Adrenal gland (tissue), 12 donors: ENCODE measurements around the gene NXPH3. TPM values are rescaled to one million over a fixed set of nuclear protein-coding genes. Genes with fewer than 3 reads are reported as not detected.

ENCODE experiments used
- DNase-seq, 7 donors: peaks; one replicate each; pipeline ENCODE4 v3.0.0-alpha.2; 2019 to 2020
- H3K27ac ChIP-seq, 5 donors: fragments of 200-600 bp; sonication (generic) in 4 of 5; 1 replicate in 3 of 5; 2 replicates in 2 of 5; pipeline versions ENCODE4 v1.5.1 to v1.8.0; 2016 to 2020; ENCODE audit warnings: mild to moderate bottlenecking in 1 of 5
- H3K27me3 ChIP-seq: fragments of 200-600 bp; 2 replicates; pipeline ENCODE4 v1.8.0; 2021
- H3K36me3 ChIP-seq, 2 donors: fragments of 200-600 bp; replicated peaks in 1 of 2; 1 replicate in 1 of 2; 2 replicates in 1 of 2; pipeline versions ENCODE4 v1.5.1 to v1.8.0; 2018 to 2022
- H3K4me1 ChIP-seq, 2 donors: fragments of 200-600 bp; replicated peaks in 1 of 2; 1 replicate in 1 of 2; 2 replicates in 1 of 2; pipeline versions ENCODE4 v1.5.1 to v1.8.0; 2018 to 2021
- H3K4me3 ChIP-seq, 4 donors: fragments of 200-600 bp; sonication (generic) in 3 of 4; one replicate each; pipeline ENCODE4 v1.5.1; 2016 to 2018
- H3K9me3 ChIP-seq, 3 donors: fragments of 200-600 bp; sonication (generic) in 1 of 3; replicated peaks in 1 of 3; 1 replicate in 2 of 3; 2 replicates in 1 of 3; pipeline versions ENCODE4 v1.5.1 to v1.8.0; 2016 to 2021
- POLR2A ChIP-seq, 2 donors: fragments of 450-650 bp; IDR thresholded peaks; one replicate each; pipeline ENCODE4 v1.6.1; 2017; ENCODE audit warnings: antibody characterized with exemption in 2 of 2, mild to moderate bottlenecking in 2 of 2, moderate library complexity in 1 of 2
- WGBS, 4 donors: extraction: QIAGEN DNeasy Blood & Tissue Kit in 2 of 4; methylation state at CpG; one replicate each; pipeline versions ENCODE4 v1.1.5 to v1.1.7; 2013 to 2017; 5-methylcytosine and 5-hydroxymethylcytosine counted together
- intact Hi-C, 2 donors: fragments of 100-400 bp; cut with DNase I; formaldehyde crosslinking; loops; one replicate each; pipeline versions ENCODE4 v1.14.1 to v1.15.0; 2022 to 2023
- polyA plus RNA-seq, 3 donors: library from polyadenylated mRNA; stranded (reverse); fragments of 200-250 nt in 2 of 3; fragments of 350-450 nt in 1 of 3; fragmentation: Illumina TruSeq in 1 of 3; extraction: RNeasy Lipid Tissue Mini Kit (QIAGEN cat#74804) in 1 of 3; gene quantifications; one replicate each; pipeline ENCODE4 v1.2.3, GENCODE V29; 2013 to 2014
- total RNA-seq, 9 donors: library from RNA; depleted of rRNA in 4 of 9; stranded (reverse); fragments of >200 nt in 4 of 9; fragments of 120-200 nt in 1 of 9; fragmentation: NEBNext Ultra II Directional in 1 of 9; extraction: Animal tissue kit (Norgen Biotek cat#: 25700) in 1 of 9; gene quantifications; one replicate each; pipeline versions ENCODE4 v1.1.0 to v1.2.4, GENCODE V29; 2013 to 2023
- TF ChIP-seq, protein P1 (sequence below), 6 experiments: fragments of 450-650 bp in 4 of 6; fragments of 200-600 bp in 2 of 6; sonication (generic) in 1 of 6; IDR thresholded peaks; 1 replicate in 5 of 6; 2 replicates in 1 of 6; pipeline versions ENCODE4 v1.5.1 to v1.8.0; 2016 to 2021; ENCODE audit warnings: antibody characterized with exemption in 6 of 6, mild to moderate bottlenecking in 2 of 6, moderate library complexity in 1 of 6
- donor health status: healthy with polysubstance abuse.
- donor health status: Bipolar disorder and iron deficiency.
- donor health status: DM: yes; HTN: yes; CAD: no.
- donor health status: DM: no; HTN: no; CAD: no.
- donor health status: DM: no; HTN: no; CAD: no.
- donor health status: DM: yes; HTN: yes; CAD: no.

Gene NXPH3
- total and polyA plus RNA-seq, 12 donors = 0.30 to 6.1 (median 1.2) TPM

GRCh38 chr17:49570540-49571242 lies 5.0 kb upstream of the NXPH3 start:
- intact Hi-C loops = loop anchor here (2.0 to 10.0 kb wide), 4 partner anchors 124 to 424 kb away; partner anchors contain the start of gene DLX3 (in 1 of the 2)

DNA sequence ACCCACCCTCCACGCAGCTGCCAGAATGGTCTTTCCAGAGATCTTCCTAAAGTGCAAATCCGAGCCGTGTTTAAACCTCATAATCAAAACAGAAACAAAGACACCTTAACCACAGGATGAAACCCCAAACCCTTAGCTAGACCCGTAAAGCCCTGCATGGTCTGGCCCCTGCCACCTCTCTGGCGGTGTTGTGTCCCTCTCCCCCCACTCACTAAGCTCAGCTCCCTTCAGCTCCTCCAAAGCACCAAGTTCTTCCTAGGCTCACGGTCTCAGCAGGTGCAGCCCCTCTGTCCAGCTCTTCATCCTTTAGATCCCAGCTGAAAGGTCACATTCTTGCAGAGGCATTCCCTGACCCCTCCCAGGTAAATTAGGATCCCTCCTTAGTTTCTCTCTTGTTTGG lies 4.4 kb upstream of the NXPH3 start:
- intact Hi-C loops = loop anchor here (2.0 to 10.0 kb wide), 4 partner anchors 124 to 424 kb away; partner anchors contain the start of gene DLX3 (in 1 of the 2)
- no peak overlapping the region for H3K27ac ChIP-seq
- peaks cover 8 to 21% of the 10 kb centered on the region in 2 donors for H3K4me1 ChIP-seq
- H3K4me3 ChIP-seq = no peak overlapping the region
- H3K9me3 ChIP-seq = no peaks in the 10 kb centered on the region
- H3K36me3 ChIP-seq = no peaks in the 10 kb centered on the region
- peaks cover 5% of the 10 kb centered on the region for H3K27me3 ChIP-seq
- 60 to 71% (median 68%) methylated on average over 6 of the region's 6 CpGs for WGBS, 4 donors
- no peak for DNase-seq
- TF ChIP-seq POLR2A (IDR thresholded peaks at IDR 0.05) = no peak
- TF ChIP-seq, protein P1, sequence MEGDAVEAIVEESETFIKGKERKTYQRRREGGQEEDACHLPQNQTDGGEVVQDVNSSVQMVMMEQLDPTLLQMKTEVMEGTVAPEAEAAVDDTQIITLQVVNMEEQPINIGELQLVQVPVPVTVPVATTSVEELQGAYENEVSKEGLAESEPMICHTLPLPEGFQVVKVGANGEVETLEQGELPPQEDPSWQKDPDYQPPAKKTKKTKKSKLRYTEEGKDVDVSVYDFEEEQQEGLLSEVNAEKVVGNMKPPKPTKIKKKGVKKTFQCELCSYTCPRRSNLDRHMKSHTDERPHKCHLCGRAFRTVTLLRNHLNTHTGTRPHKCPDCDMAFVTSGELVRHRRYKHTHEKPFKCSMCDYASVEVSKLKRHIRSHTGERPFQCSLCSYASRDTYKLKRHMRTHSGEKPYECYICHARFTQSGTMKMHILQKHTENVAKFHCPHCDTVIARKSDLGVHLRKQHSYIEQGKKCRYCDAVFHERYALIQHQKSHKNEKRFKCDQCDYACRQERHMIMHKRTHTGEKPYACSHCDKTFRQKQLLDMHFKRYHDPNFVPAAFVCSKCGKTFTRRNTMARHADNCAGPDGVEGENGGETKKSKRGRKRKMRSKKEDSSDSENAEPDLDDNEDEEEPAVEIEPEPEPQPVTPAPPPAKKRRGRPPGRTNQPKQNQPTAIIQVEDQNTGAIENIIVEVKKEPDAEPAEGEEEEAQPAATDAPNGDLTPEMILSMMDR (IDR thresholded peaks at IDR 0.05) = no peak

More at GRCh38 chr17:49570540-49571242, 5.0 kb upstream of the NXPH3 start:
- H3K27ac ChIP-seq = peak overlapping the region in 1 of 5 donors; percentile 58
- 60 to 69% (median 67%) methylated on average over 5 to 11 of the region's 11 CpGs for WGBS, 4 donors
- no peaks in the 10 kb centered on the region for H3K9me3 ChIP-seq
- DNase-seq = no peak
- H3K36me3 ChIP-seq = no peaks in the 10 kb centered on the region
- peaks cover 4 to 25% of the 10 kb centered on the region in 2 donors for H3K4me1 ChIP-seq
- no peaks in the 10 kb centered on the region for H3K27me3 ChIP-seq
- TF ChIP-seq, protein P1 (IDR thresholded peaks at IDR 0.05) = no peak
- TF ChIP-seq POLR2A (IDR thresholded peaks at IDR 0.05) = no peak
- H3K4me3 ChIP-seq = no peak overlapping the region

- Histone ChIP-seq H3K4me1 (peaks cover 8 to 18% of the 10 kb centered on the region in 2 donors), H3K27me3 (peaks cover 6% of the 10 kb centered on the region), H3K36me3 (no peaks in the 10 kb centered on the region), H3K27ac (no peak overlapping the region), H3K4me3 (no peak overlapping the region), H3K9me3 (no peaks in the 10 kb centered on the region)
- intact Hi-C loops = loop anchor here (2.0 to 10.0 kb wide), 4 partner anchors 123 to 423 kb away; partner anchors contain the start of gene DLX3 (in 1 of the 2)
- WGBS, 4 donors = 35 to 52% (median 42%) methylated on average over 4 of the region's 4 CpGs
- no peak for DNase-seq
- TF ChIP-seq POLR2A (IDR thresholded peaks at IDR 0.05) = no peak
- TF ChIP-seq, protein P1 (IDR thresholded peaks at IDR 0.05) = no peak
Measured at GRCh38 chr17:49571764-49572163, 3.9 kb upstream of the NXPH3 start.

GRCh38 chr17:49572226-49572625 lies 3.4 kb upstream of the NXPH3 start:
- H3K9me3 ChIP-seq = no peaks in the 10 kb centered on the region
- H3K36me3 ChIP-seq = no peaks in the 10 kb centered on the region
- no peak overlapping the region for H3K27ac ChIP-seq
- intact Hi-C loops = loop anchor here (10.0 kb wide), 2 partner anchors 283 to 423 kb away; partner anchors contain the start of gene DLX3 (in 1 of the 2)
- DNase-seq = no peak
- no peak overlapping the region for H3K4me3 ChIP-seq
- TF ChIP-seq POLR2A (IDR thresholded peaks at IDR 0.05) = no peak
- TF ChIP-seq, protein P1 (IDR thresholded peaks at IDR 0.05) = no peak
- peaks cover 8 to 14% of the 10 kb centered on the region in 2 donors for H3K4me1 ChIP-seq
- WGBS, 4 donors = 58 to 79% (median 70%) methylated on average over 3 of the region's 3 CpGs
- H3K27me3 ChIP-seq = peaks cover 6% of the 10 kb centered on the region
